ENCODE measurements around the gene TNKS1BP1.
"Not testable (repeated sequence)": the region's sequence is repeated elsewhere in the genome, so short reads cannot be mapped to it uniquely, and the experiment has no call there.

TNKS1BP1 gene

DNA sequence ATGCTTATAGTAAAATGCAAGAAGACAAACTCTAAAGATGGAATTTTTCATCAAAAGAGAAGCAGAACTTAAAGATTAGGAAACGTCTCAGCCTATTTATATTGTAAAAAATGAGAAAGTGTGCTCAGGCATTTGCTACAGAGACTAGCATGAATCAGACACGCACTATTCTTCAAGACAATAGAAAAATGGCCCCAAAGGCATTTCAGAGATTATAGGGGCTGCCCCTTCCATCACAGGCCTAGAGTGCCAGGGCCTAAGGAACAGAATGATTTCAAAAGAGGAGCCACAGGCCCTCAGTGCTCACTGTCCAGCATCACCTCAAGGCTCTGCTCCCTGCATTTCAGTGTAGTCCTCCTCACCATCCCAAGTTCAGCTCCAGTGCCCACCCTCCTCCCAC is 27.5 kb downstream of the TNKS1BP1 start:
- Histone ChIP-seq H3K36me3 (no peaks in the 10 kb centered on the region), H3K4me1 (ENCODE audit: control insufficient read depth in 1 of 2, insufficient read depth in 1 of 2, low read depth in 1 of 2, low read length in 1 of 2) (no peaks in the 10 kb centered on the region), H3K27ac (no peak overlapping the region), H3K27me3 (no peaks in the 10 kb centered on the region), H3K9me3 (no peaks in the 10 kb centered on the region), H3K4me3 (ENCODE audit: low read depth in 1 of 2, low read length in 1 of 2) (no peak overlapping the region)
- TF ChIP-seq, protein P1, sequence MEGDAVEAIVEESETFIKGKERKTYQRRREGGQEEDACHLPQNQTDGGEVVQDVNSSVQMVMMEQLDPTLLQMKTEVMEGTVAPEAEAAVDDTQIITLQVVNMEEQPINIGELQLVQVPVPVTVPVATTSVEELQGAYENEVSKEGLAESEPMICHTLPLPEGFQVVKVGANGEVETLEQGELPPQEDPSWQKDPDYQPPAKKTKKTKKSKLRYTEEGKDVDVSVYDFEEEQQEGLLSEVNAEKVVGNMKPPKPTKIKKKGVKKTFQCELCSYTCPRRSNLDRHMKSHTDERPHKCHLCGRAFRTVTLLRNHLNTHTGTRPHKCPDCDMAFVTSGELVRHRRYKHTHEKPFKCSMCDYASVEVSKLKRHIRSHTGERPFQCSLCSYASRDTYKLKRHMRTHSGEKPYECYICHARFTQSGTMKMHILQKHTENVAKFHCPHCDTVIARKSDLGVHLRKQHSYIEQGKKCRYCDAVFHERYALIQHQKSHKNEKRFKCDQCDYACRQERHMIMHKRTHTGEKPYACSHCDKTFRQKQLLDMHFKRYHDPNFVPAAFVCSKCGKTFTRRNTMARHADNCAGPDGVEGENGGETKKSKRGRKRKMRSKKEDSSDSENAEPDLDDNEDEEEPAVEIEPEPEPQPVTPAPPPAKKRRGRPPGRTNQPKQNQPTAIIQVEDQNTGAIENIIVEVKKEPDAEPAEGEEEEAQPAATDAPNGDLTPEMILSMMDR (IDR thresholded peaks at IDR 0.05) = no peak

DNA sequence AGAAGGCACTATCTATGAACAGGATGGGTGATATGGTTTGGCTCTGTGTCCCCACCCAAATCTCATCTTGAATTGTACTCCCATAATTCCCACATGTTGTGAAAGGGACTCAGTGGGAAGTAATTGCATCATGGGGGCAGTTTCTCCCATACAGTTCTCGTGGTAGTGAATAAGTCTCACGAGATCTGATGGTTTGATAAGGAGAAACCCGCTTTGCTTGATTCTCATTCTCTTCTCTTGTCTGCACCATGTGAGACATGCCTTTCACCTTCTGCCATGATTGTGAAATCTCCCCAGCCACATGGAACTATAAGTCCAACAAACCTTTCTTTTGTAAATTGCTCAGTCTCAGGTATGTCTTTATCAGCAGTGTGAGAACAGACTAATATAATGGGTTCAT is 28.5 kb downstream of the TNKS1BP1 start:
- H3K27ac ChIP-seq, H3K9me3 ChIP-seq, H3K36me3 ChIP-seq: not testable (repeated sequence)

DNA sequence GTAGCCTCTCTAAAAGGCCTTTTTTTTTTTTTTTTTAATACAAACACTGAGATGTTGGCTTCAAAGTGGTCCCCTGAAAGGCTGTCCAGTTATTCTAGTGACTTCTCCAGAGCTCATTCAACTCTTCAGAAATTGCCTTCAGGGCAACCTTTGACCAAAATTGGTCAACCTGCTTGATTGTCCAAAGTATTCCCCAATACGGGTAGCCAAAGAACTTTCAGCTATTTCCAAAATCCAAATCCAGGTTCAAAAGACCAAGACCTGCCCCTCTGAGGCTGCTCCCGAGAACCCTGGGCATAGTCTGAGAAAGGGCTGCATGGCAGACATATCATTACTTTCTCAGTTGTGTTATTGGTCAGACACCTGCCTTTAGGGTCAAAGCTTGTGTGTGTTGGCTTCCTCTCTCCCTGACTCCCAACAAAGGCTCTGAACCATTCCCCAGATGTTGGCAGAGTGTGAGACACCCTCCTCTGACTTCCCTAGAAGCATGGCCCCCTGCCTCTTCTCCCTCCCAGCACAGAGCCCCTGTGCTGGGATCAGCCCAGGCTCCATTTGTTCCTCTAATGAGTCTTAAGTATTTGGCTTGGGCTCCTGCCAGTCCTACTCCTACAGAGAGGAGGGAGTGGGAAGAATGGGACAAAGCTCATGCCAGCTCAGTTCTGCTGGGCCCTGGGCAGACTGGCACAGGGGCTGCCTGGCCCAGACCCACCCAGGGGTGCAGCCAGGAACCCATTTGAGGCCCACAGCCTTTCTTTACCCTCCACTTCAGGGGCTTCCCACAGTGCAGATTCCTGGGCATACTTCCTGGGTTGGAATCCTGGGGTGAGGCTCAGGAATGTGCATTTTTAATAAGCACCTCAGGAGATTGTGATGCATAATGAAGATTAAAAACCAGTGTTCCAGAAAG is 30.3 kb downstream of the TNKS1BP1 start:
- TF ChIP-seq, protein P1 (IDR thresholded peaks at IDR 0.05) = no peak
- H3K36me3 ChIP-seq = no peaks in the 10 kb centered on the region
- no peaks in the 10 kb centered on the region for H3K4me1 ChIP-seq (ENCODE audit: control insufficient read depth in 1 of 2, insufficient read depth in 1 of 2, low read depth in 1 of 2, low read length in 1 of 2)
- no peaks in the 10 kb centered on the region for H3K9me3 ChIP-seq
- peaks cover 12% of the 10 kb centered on the region for H3K27me3 ChIP-seq
- H3K4me3 ChIP-seq (ENCODE audit: low read depth in 1 of 2, low read length in 1 of 2) = no peak overlapping the region
- H3K27ac ChIP-seq = no peak overlapping the region

More for the DNA sequence above, 28.5 kb downstream of the TNKS1BP1 start:
- H3K4me1 ChIP-seq (ENCODE audit: control insufficient read depth in 1 of 2, insufficient read depth in 1 of 2, low read depth in 1 of 2, low read length in 1 of 2); H3K27me3 ChIP-seq; H3K4me3 ChIP-seq (ENCODE audit: low read depth in 1 of 2, low read length in 1 of 2): not testable (repeated sequence)

DNA sequence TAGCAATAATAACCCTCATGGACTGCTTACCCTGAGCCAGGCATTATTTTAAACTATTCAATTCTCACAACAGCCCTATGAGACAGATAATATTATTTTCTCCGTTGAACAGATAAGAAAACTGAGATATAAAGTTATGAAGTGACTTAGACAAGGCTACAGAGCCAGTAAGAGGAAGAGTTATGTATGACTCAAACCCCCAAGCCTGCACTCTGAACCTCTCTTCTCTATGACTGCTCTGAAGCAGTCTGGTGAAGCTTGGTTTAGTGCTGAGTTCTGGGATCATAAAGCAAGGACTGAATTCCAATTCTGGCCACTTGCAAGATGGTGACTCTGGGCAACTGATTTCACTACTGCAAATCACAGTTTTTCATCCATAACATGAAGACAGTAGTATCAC is 34.5 kb downstream of the TNKS1BP1 start:
- Histone ChIP-seq H3K27me3 (peaks cover 28% of the 10 kb centered on the region), H3K4me3 (ENCODE audit: low read depth in 1 of 2, low read length in 1 of 2) (no peak overlapping the region), H3K36me3 (no peaks in the 10 kb centered on the region), H3K27ac (no peak overlapping the region), H3K4me1 (ENCODE audit: control insufficient read depth in 1 of 2, insufficient read depth in 1 of 2, low read depth in 1 of 2, low read length in 1 of 2) (no peaks in the 10 kb centered on the region), H3K9me3 (no peaks in the 10 kb centered on the region)
- TF ChIP-seq, protein P1 (IDR thresholded peaks at IDR 0.05) = no peak

DNA sequence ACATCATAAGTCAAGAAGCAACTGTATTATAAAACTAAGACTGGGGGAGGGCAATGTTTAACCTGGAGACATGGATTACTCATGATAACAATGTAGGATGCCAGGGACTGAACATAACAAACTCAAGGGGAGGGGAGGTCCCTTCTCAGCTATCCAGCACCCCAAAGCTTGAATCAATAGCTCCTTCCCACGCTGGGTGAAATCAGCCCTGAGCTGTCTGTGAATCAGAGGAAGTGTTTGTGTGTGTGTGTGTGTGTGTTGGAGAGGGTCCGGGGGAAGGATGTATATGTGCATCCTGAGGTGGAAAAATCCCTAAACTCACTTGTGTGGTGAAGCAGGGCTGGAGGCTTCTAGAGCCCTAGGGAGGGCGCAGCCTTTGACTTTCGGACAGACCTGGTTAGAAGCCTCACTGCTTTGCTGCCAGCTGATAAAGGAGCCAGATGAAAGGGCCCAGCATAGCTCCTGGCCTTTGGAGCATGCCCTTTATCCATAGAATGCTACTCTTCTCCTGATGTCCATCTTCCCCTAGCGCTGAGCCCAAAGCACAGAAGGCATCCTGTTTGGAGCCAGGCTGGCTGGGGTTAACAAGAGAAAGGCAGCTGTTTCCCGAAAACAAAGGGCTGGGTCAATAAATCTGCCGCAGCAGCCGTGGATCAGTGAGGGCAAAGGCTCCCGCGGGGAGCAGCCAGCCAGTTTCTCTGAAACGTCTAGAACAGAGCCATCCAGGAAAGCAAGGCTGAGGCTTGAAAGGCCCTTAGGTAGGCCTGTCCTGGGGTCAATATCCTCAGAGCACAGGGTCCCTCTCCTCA is 35.8 kb downstream of the TNKS1BP1 start:
- TF ChIP-seq, protein P1 (IDR thresholded peaks at IDR 0.05) = no peak
- Histone ChIP-seq H3K27ac (no peak overlapping the region), H3K27me3 (peaks cover 28% of the 10 kb centered on the region), H3K4me3 (ENCODE audit: low read depth in 1 of 2, low read length in 1 of 2) (no peak overlapping the region), H3K4me1 (ENCODE audit: control insufficient read depth in 1 of 2, insufficient read depth in 1 of 2, low read depth in 1 of 2, low read length in 1 of 2) (no peaks in the 10 kb centered on the region), H3K36me3 (no peaks in the 10 kb centered on the region), H3K9me3 (no peaks in the 10 kb centered on the region)

DNA sequence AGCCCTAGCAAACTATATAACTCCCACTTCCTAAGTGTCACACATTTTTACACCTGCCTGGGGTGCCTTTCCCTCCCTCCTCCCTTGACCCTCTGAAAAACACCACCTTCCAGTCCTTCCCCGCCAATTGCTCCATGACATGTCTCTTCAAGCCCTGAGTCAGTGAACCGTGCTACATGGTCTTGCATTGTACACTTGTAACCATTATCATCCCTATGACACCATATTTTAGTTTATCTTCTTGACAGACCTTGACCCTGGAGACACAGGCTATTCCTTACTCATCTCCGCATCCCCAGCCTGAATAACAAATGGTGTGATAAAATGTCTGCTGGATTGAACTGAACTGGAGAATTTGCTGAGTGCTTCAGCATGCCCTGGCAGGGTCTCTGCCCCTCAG is 36.9 kb downstream of the TNKS1BP1 start:
- Histone ChIP-seq H3K4me3 (ENCODE audit: low read depth in 1 of 2, low read length in 1 of 2) (no peak overlapping the region), H3K27me3 (peaks cover 28% of the 10 kb centered on the region), H3K4me1 (ENCODE audit: control insufficient read depth in 1 of 2, insufficient read depth in 1 of 2, low read depth in 1 of 2, low read length in 1 of 2) (no peaks in the 10 kb centered on the region), H3K9me3 (no peaks in the 10 kb centered on the region), H3K36me3 (no peaks in the 10 kb centered on the region), H3K27ac (no peak overlapping the region)
- TF ChIP-seq, protein P1 (IDR thresholded peaks at IDR 0.05) = no peak

All from neutrophil (primary cell).